ENCODE data around the gene ASPG.

DNA sequence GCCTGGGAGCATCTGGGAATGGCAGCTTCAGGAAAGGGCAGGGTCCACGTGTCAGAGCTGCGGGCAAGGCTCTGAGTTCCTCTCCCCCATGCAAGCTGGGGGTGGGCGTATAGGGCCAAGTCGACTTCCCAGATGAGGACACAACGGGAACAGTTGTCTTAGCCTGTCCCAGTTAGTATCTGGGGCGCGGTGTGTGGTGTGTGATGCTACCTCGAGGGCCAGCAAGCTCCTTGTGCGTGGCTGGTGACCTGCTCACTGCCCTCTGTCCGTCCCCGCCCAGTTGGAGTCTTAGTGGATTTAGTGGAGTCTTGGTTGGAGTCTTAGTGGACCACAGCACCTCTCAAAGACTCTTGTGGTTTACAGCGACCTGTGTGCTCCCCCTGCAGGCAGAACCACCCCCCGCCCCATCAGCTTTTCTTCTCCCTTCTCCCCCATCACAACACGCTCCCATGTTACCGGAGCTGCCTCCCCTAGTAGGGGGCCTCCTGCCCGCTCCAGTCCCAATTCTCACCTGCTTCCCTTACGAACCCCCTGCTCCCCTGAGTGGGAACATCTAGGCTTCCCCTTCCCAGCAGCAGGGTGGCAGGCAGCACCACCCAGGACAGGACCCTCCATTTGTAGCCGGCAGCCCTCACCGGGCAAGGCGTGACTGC lies 8.7 kb downstream of the ASPG start:
- TF ChIP-seq, protein P1, sequence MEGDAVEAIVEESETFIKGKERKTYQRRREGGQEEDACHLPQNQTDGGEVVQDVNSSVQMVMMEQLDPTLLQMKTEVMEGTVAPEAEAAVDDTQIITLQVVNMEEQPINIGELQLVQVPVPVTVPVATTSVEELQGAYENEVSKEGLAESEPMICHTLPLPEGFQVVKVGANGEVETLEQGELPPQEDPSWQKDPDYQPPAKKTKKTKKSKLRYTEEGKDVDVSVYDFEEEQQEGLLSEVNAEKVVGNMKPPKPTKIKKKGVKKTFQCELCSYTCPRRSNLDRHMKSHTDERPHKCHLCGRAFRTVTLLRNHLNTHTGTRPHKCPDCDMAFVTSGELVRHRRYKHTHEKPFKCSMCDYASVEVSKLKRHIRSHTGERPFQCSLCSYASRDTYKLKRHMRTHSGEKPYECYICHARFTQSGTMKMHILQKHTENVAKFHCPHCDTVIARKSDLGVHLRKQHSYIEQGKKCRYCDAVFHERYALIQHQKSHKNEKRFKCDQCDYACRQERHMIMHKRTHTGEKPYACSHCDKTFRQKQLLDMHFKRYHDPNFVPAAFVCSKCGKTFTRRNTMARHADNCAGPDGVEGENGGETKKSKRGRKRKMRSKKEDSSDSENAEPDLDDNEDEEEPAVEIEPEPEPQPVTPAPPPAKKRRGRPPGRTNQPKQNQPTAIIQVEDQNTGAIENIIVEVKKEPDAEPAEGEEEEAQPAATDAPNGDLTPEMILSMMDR (IDR thresholded peaks at IDR 0.05): no peak
- TF ChIP-seq POLR2A (IDR thresholded peaks at IDR 0.05; ENCODE audit: low read depth) (no peak), EP300 (IDR thresholded peaks at IDR 0.05) (no peak), POLR2AphosphoS5 (IDR thresholded peaks at IDR 0.05) (no peak)
